ENCODE data around the gene MINDY4B.

The MINDY4B gene

GRCh38 chr3:150931745-150932144 lies 26.5 kb upstream of the MINDY4B start:
- Histone ChIP-seq H3K36me3 (replicated peaks; ENCODE audit: insufficient read depth, low read length) (no peaks in the 10 kb centered on the region), H4K20me1 (ENCODE audit: insufficient read depth, low read length) (no peaks in the 10 kb centered on the region), H3K4me3 (ENCODE audit: low read length) (no peak overlapping the region), H3K79me2 (ENCODE audit: low read length) (no peaks in the 10 kb centered on the region), H3K9ac (ENCODE audit: low read length) (no peak overlapping the region), H3K27me3 (replicated peaks; ENCODE audit: insufficient read depth, low read length) (no peaks in the 10 kb centered on the region), H2AFZ (ENCODE audit: low read length) (no peak overlapping the region), H3K9me2 (replicated peaks; ENCODE audit: insufficient read depth, low read length) (no peaks in the 10 kb centered on the region), H3K4me1 (ENCODE audit: low read length) (peaks cover 22% of the 10 kb centered on the region), H3K9me3 (replicated peaks; ENCODE audit: insufficient read depth, low read length) (no peaks in the 10 kb centered on the region), H3K4me2 (ENCODE audit: low read depth, low read length) (0 out of 2 replicates have a peak overlapping the region, but pooled peaks have one; percentile 71), H3K27ac (ENCODE audit: low read length) (no peak overlapping the region), H3F3A (ENCODE audit: insufficient read depth, low read length) (peaks cover 9% of the 10 kb centered on the region; the same call in 1 of the 2 replicates)
- DNase-seq: no peak
- TF ChIP-seq EZH2phosphoT487 (IDR thresholded peaks at IDR 0.05; ENCODE audit: low read length): no peak
- TF ChIP-seq, protein P1, sequence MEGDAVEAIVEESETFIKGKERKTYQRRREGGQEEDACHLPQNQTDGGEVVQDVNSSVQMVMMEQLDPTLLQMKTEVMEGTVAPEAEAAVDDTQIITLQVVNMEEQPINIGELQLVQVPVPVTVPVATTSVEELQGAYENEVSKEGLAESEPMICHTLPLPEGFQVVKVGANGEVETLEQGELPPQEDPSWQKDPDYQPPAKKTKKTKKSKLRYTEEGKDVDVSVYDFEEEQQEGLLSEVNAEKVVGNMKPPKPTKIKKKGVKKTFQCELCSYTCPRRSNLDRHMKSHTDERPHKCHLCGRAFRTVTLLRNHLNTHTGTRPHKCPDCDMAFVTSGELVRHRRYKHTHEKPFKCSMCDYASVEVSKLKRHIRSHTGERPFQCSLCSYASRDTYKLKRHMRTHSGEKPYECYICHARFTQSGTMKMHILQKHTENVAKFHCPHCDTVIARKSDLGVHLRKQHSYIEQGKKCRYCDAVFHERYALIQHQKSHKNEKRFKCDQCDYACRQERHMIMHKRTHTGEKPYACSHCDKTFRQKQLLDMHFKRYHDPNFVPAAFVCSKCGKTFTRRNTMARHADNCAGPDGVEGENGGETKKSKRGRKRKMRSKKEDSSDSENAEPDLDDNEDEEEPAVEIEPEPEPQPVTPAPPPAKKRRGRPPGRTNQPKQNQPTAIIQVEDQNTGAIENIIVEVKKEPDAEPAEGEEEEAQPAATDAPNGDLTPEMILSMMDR (IDR thresholded peaks at IDR 0.05; ENCODE audit: low read length): no peak
- TF ChIP-seq EZH2 (optimal IDR thresholded peaks at IDR 0.05; ENCODE audit: low read depth, low read length): no peak

DNA sequence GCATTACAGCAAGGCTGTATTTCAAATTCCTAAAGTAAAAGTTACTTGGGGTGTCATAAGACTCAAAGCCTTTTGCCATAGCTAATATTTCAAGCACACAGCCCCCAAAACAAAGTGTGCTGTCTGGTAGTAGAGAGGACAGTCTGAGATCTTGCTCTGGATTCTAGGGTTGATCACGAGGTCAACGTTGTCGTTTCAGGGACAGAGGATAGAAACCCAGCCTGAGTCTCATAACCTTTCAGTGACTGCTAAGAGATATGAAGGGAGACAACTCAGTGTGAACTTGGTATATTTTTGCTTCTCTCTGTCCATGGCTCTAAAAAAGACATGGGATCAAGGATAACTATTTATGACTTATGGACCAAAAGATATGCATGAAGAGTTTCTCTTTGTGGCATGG lies 25.6 kb upstream of the MINDY4B start:
- no peaks in the 10 kb centered on the region for H3K27me3 ChIP-seq (replicated peaks; ENCODE audit: insufficient read depth, low read length)
- no peak overlapping the region for H2AFZ ChIP-seq (ENCODE audit: low read length)
- peak overlapping the region; percentile 71; the same call in 1 of the 2 replicates for H3K4me2 ChIP-seq (ENCODE audit: low read depth, low read length)
- no peaks in the 10 kb centered on the region for H3K9me2 ChIP-seq (replicated peaks; ENCODE audit: insufficient read depth, low read length)
- no peaks in the 10 kb centered on the region for H3K79me2 ChIP-seq (ENCODE audit: low read length)
- H3F3A ChIP-seq (ENCODE audit: insufficient read depth, low read length): peaks cover 18% of the 10 kb centered on the region
- DNase-seq: peak; percentile 43
- H4K20me1 ChIP-seq (ENCODE audit: insufficient read depth, low read length): no peaks in the 10 kb centered on the region
- no peaks in the 10 kb centered on the region for H3K36me3 ChIP-seq (replicated peaks; ENCODE audit: insufficient read depth, low read length)
- H3K4me3 ChIP-seq (ENCODE audit: low read length): peak overlapping the region; percentile 24; the same call in 1 of the 2 replicates
- TF ChIP-seq EZH2 (optimal IDR thresholded peaks at IDR 0.05; ENCODE audit: low read depth, low read length): no peak
- TF ChIP-seq, protein P1 (IDR thresholded peaks at IDR 0.05; ENCODE audit: low read length): no peak
- H3K27ac ChIP-seq (ENCODE audit: low read length): peak overlapping the region; percentile 18; the same call in 1 of the 2 replicates
- H3K4me1 ChIP-seq (ENCODE audit: low read length): peaks cover 23% of the 10 kb centered on the region
- H3K9me3 ChIP-seq (replicated peaks; ENCODE audit: insufficient read depth, low read length): no peaks in the 10 kb centered on the region
- H3K9ac ChIP-seq (ENCODE audit: low read length): no peak overlapping the region

DNA sequence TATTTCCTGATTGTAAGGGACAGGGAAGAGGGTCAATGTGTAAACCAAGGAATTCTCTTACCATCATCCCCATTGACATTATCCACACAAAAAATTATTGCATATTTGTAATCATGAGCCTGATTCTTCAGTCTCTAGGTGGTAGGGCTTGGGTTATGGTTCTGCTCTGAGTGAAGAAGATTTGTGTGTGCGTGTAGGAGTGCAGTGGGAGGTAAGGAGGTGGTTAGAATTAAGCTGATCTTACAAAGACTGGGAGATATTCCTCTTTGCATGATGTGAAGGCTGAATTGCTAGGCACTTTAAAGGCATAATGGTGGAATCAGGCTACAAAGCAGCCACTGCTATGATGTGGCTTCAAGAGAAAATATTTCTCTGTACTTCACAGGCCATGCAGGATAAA lies 23.0 kb upstream of the MINDY4B start:
- Histone ChIP-seq H3K27ac (ENCODE audit: low read length) (no peak overlapping the region), H3K4me1 (ENCODE audit: low read length) (peaks cover 23% of the 10 kb centered on the region), H3K79me2 (ENCODE audit: low read length) (no peaks in the 10 kb centered on the region), H3K36me3 (replicated peaks; ENCODE audit: insufficient read depth, low read length) (no peaks in the 10 kb centered on the region), H3K9me2 (replicated peaks; ENCODE audit: insufficient read depth, low read length) (no peaks in the 10 kb centered on the region), H2AFZ (ENCODE audit: low read length) (no peak overlapping the region), H3K4me3 (ENCODE audit: low read length) (no peak overlapping the region), H3K4me2 (ENCODE audit: low read depth, low read length) (no peak overlapping the region), H3F3A (ENCODE audit: insufficient read depth, low read length) (peaks cover 18% of the 10 kb centered on the region), H3K9me3 (replicated peaks; ENCODE audit: insufficient read depth, low read length) (no peaks in the 10 kb centered on the region), H3K27me3 (replicated peaks; ENCODE audit: insufficient read depth, low read length) (no peaks in the 10 kb centered on the region), H3K9ac (ENCODE audit: low read length) (no peak overlapping the region), H4K20me1 (ENCODE audit: insufficient read depth, low read length) (no peaks in the 10 kb centered on the region)
- TF ChIP-seq EZH2 (optimal IDR thresholded peaks at IDR 0.05; ENCODE audit: low read depth, low read length) (no peak), EZH2phosphoT487 (IDR thresholded peaks at IDR 0.05; ENCODE audit: low read length) (no peak)
- TF ChIP-seq, protein P1 (IDR thresholded peaks at IDR 0.05; ENCODE audit: low read length): no peak
- no peak for DNase-seq

All from MM.1S (cell line).